Activated CD4-positive, alpha-beta T cell treated with anti-CD3 and anti-CD28 coated beads for 1 hour (primary cell): Measurements from ENCODE around the gene ITPR1.

Experiments
- DNase-seq: peaks from one replicate; pipeline ENCODE4 v3.0.0-alpha.2; 2020

ITPR1 gene

GRCh38 chr3:4511491-4512262, 18.5 kb downstream of the ITPR1 start:
- DNase-seq: no peak

GRCh38 chr3:4512895-4513616, 19.9 kb downstream of the ITPR1 start:
- no peak for DNase-seq

- no peak for DNase-seq
Measured at GRCh38 chr3:4514321-4514720, 21.2 kb downstream of the ITPR1 start.

GRCh38 chr3:4514916-4515315, 21.8 kb downstream of the ITPR1 start:
- DNase-seq: no peak

- DNase-seq: no peak
Measured at GRCh38 chr3:4515916-4516579, 22.9 kb downstream of the ITPR1 start.

GRCh38 chr3:4517093-4517492, 23.9 kb downstream of the ITPR1 start:
- DNase-seq: no peak

- no peak for DNase-seq
Measured at GRCh38 chr3:4517643-4518311, 24.6 kb downstream of the ITPR1 start.

GRCh38 chr3:4520033-4520816, 27.1 kb downstream of the ITPR1 start:
- no peak for DNase-seq

- DNase-seq: no peak
Measured at GRCh38 chr3:4522947-4523346, 29.8 kb downstream of the ITPR1 start.

- no peak for DNase-seq
Measured at GRCh38 chr3:4523710-4524698, 30.9 kb downstream of the ITPR1 start.

GRCh38 chr3:4525560-4526223, 32.5 kb downstream of the ITPR1 start:
- no peak for DNase-seq

GRCh38 chr3:4528320-4528719, 35.2 kb downstream of the ITPR1 start:
- DNase-seq: no peak

GRCh38 chr3:4528819-4529600, 35.9 kb downstream of the ITPR1 start:
- DNase-seq: no peak

GRCh38 chr3:4529876-4530588, 36.9 kb downstream of the ITPR1 start:
- DNase-seq: no peak

- DNase-seq: no peak
Measured at GRCh38 chr3:4531478-4532025, 38.4 kb downstream of the ITPR1 start.

GRCh38 chr3:4532535-4533112, 39.5 kb downstream of the ITPR1 start:
- no peak for DNase-seq

GRCh38 chr3:4533489-4534443, 40.6 kb downstream of the ITPR1 start:
- DNase-seq: no peak
